GM20000 (cell line): Measurements from ENCODE around the gene SCAANT1.

ENCODE experiments used
- DNase-seq: peaks from one replicate; pipeline ENCODE4 v3.0.0; 2012; ENCODE audit warnings: low spot score
- TF ChIP-seq, protein P1 (sequence below): IDR thresholded peaks from 2 replicates; pipeline ENCODE4 v1.5.1; 2012; ENCODE audit warnings: mild to moderate bottlenecking, control low read depth; ENCODE audit errors: extremely low read depth, missing control alignments

SCAANT1 gene

DNA sequence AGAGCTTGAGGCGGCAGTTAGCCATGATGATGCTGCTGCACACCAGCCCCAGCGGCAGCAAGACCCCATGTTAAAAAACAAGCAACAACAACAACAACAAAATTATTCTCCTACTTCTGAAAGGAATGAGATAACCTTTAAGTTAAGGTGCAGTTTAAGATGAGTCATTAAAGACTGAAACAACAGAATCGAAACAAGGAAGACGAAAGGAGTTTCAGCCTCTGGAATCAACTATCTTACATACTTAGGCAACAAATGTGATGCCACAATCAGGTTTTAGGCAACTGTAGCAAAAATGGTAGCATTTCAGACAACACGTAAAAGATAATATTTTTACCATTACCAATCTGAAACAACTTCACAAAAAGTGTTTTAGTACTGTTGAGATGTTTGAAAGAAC is 12.2 kb downstream of the SCAANT1 start:
- DNase-seq = no peak
- TF ChIP-seq, protein P1, sequence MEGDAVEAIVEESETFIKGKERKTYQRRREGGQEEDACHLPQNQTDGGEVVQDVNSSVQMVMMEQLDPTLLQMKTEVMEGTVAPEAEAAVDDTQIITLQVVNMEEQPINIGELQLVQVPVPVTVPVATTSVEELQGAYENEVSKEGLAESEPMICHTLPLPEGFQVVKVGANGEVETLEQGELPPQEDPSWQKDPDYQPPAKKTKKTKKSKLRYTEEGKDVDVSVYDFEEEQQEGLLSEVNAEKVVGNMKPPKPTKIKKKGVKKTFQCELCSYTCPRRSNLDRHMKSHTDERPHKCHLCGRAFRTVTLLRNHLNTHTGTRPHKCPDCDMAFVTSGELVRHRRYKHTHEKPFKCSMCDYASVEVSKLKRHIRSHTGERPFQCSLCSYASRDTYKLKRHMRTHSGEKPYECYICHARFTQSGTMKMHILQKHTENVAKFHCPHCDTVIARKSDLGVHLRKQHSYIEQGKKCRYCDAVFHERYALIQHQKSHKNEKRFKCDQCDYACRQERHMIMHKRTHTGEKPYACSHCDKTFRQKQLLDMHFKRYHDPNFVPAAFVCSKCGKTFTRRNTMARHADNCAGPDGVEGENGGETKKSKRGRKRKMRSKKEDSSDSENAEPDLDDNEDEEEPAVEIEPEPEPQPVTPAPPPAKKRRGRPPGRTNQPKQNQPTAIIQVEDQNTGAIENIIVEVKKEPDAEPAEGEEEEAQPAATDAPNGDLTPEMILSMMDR = no peak

DNA sequence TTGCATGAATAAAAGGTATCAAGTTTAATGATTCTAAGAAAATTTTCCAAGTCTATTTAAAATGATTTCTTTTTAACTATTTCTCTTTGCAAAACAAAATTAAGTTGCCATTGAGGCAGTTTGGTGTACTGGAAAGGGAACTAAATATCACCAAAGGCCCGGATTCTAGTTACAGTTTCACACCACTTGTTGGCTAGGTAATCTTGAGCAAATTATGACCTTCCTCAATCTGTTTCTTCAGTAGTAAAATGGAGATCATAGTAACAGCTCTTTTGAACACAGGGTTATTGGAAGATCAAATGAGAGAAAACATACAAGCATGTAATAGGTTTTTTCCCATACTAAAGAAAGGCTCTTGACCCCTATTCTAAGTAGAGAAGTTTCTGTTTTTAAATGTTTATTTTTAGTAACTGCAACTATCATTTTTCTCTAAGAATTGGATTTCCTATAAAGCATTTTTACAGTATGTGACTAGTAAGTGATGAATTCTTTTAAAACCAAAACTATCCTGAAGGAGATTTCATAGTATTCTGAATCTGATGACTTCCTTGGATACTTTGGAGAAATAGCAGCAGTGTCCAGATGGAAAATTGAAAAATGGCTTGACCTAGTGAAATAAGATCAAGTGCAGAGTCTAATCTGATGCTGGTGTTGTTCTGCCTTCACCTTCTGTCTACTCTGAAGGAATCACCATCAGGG is 15.7 kb downstream of the SCAANT1 start:
- no peak for DNase-seq

DNA sequence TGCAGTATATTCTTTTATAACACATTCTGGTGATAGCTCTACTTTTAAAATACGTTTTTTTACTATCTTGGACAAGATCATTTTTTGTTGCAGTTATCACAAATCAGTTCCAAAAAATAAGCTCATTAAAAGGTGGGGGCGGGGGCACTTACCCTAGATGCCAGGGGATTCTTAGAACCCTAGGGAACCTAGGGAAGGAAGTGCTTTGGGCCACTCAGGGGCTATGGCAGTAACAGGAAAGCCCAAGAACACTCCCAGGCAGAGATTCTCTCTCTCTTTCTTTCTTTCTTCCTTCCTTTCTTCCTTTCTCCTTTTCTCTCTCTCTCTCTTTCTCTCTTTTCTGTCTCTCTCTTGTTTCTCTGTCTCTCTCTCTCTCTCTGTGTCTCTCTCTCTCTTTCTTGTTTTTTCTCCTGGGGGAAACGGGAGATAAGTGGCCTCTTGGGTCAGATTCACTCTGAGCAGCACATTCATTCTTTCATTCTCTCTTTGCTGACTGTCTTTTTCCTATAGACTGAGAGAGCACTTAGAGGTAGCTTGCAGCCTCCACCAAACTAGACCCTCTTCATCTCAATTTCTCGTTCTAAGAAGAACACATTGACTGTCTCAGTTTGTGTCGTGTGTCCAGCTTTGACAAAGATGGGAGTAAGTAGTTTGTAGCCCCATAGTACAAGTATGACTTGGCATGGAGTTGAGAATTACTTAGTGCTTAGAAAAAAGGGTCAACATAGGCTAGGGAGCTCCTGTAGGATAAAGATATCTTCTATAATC is 16.6 kb downstream of the SCAANT1 start:
- TF ChIP-seq, protein P1 = no peak
- no peak for DNase-seq

More for the DNA sequence above, 15.7 kb downstream of the SCAANT1 start:
- TF ChIP-seq, protein P1 = no peak

DNA sequence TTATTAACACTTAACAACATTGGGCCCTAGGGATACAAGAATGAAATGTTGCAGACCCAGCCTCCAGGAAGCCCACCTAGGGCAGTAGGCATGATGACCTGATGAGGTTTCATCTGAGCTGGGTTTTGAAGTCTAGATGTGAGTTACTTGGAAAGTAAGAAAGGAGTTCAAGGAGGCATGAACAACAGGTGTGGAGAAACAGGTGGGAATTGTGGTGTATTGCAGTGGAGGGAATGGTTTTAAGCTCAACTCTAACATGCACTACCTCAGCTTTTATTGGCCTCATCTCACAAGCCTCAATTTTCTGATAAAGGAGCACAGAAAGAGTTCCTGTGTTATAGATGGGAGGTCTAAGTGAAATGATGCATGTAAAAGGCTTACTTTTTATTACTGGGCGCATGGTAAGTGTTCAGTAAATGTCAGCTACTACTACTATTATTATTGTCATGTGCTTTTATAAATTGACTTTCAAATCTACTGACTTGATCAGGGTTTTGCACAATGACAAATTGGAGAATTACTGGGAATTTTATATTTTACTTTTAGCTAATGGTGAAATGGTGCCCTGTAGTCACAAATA is 19.3 kb downstream of the SCAANT1 start:
- no peak for DNase-seq
- TF ChIP-seq, protein P1 = no peak

GRCh38 chr3:63891518-63891917 is 20.7 kb downstream of the SCAANT1 start:
- no peak for DNase-seq

DNA sequence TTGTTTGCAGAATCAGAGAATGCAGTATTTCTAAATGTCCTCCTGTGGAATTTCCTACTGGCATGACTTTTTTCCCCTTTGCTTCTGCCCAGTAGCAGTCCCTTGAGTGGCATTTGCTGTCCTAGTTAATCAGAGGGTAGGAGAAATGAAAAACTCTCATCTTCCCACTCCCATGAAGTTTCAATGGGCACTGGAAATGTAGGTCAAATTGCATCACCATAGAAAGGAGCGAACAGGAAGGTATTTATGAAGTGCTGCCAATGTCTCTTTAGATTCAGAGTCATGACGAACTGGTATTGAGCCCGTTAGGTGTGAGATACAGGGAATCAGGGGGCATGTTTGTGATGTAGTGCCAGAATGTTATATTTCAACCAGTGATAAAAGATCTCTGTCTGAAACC is 25.3 kb downstream of the SCAANT1 start:
- no peak for DNase-seq
- TF ChIP-seq, protein P1 = no peak

More at GRCh38 chr3:63891518-63891917, 20.7 kb downstream of the SCAANT1 start:
- TF ChIP-seq, protein P1 = no peak

DNA sequence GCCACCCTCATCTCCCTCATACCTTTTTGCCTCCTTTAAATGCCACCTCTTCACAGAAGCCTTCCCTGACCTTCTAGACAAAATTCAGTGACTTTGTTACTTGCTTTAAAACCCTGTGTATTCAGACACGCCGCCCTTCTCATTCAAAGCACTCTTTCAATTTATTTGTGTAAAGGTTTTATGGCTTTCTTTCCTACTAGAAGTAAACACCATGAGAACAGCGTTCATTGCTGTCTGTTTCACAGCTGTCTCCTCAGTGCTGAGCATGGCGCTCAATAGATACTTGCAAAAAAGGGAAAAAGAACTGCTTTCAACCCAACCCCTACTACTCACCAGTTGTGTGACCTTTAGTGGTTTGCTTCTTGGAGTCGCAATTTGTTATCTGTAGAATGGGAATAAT is 31.5 kb downstream of the SCAANT1 start:
- DNase-seq = no peak
- TF ChIP-seq, protein P1 = no peak
